HG03103 (cell line): Measurements from ENCODE around the gene CDC14B.
A peak's percentile ranks its signal among the peaks of the same experiment; 100 is the strongest.

Experiments used
- ATAC-seq: cut with Tn5 transposase; IDR thresholded peaks from one replicate; pipeline ENCODE4 v1.9.1; 2021; ENCODE audit warnings: low read depth; ENCODE audit not compliant: unreplicated experiment

CDC14B gene

GRCh38 chr9:96489482-96489979 lies 130.1 kb downstream of the CDC14B start:
- ATAC-seq: no peak

DNA sequence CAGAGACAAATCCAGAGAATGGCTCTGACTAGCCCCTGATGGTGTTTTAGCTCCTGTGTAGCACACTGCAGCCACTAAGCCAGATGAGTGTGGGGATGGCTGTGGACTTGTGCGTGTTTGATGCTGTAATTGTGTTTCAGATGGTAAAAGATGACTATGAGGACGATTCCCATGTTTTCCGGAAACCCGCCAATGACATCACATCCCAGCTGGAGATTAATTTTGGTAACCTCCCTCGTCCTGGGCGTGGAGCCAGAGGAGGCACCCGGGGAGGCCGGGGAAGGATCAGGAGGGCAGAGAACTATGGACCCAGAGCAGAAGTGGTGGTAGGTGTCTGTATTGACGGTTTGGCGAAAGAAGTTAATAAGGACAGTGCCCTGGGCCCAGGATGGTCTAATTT lies 131.7 kb downstream of the CDC14B start:
- ATAC-seq: no peak

DNA sequence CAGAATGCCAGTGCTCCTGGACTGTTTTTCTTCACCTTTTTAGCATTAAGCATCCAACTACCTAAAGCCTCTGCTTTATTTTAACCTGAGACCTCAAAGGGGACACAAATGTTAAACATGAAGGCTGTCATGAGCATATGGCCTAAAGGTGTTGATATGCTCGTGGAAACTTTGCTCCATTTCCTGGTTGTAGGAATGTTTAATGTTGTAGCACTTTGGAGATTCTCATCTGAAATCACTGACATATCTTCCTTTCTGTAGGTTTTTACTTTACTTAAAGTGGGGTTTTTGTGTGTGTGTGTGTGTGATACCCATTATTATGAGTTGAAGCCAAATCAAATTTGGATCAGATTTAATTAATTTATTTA lies 132.6 kb downstream of the CDC14B start:
- no peak for ATAC-seq

GRCh38 chr9:96486386-96487028 lies 133.1 kb downstream of the CDC14B start:
- no peak for ATAC-seq

DNA sequence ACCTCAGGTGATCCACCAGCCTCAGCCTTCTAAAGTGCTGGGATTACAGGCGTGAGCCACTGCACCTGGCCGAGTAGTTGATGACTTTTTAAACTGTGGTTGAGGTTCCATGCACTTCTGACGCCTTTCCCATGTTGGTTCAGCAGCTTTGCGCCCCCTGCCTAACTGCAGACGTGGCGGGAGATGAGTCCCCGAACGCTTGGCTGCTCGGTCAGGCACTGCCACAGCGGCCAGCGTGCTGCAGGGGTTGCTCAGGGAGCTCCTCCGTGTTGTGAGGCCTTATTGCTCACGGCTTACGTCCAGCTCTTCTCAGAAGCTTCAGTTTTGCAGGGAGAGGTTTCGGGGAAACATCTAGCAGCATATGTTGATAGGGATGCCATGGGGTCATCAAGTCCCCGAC lies 134.4 kb downstream of the CDC14B start:
- no peak for ATAC-seq

DNA sequence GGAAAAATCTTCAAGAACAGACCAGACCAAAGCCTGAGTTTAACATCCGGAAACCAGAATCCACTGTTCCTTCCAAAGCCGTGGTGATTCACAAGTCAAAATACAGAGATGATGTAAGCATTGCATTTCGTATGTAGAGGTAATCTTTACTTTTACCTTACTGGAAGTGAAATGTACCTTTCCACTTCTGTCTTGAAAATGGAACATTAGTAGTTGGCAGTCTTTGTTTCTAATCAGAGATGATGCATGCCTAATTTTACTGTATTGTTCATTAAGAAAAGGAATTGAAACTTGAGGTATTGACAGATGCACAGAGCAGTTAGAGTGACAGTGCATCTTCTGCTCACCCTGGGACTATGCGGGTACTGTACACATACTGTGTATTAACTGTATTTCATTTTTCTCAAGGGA lies 135.1 kb downstream of the CDC14B start:
- peak; percentile 92 for ATAC-seq

DNA sequence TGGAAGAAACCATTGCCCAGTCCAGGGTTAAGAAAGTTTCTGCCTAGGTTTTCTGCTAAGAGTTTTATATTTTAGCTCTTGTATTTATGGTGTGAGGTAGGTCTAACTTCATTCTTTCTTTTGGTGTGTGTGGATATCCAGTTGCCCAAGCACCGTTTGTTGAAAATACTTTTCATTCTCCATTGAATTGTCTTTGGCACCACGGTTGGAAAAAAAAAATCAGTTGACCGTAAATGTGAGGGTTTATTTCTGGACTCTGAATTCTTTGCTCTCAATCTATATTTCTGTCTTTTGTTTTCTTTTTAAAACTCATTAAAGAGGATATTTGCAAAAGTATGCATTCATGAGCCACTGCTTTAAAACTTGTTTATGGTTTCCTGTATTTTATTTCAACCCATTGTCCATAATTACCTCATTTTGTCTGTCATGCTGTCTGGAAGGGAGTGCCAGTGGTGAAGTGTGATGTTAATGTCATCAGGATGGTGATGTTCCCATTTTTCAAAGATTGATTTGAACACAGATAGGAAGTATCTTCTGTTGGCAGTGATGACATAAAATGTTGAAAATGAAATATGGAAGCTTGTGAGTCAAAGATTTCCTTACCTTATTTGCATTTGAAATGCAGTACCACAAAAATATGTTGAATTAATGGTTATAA lies 135.8 kb downstream of the CDC14B start:
- ATAC-seq: no peak

- ATAC-seq: no peak
Measured at GRCh38 chr9:96483197-96483596, 136.4 kb downstream of the CDC14B start.

DNA sequence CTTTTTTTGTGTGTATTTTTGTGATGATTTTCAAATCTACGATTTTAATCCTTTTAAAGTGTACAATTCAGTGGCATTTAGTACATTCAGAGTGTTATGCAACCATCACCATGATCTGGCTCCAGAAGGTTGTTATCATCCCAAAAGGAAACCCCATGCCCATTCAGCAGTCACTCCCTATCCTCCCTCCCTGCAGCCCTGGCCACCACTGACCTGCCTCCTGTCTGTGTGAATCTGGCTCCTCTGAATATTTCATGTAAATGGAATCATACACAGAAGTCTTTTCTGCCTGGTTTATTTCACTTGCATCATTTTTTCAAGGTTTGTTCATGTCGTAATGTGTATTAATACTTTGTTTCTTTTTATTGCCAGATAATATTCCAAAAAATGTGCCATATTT lies 137.2 kb downstream of the CDC14B start:
- no peak for ATAC-seq

DNA sequence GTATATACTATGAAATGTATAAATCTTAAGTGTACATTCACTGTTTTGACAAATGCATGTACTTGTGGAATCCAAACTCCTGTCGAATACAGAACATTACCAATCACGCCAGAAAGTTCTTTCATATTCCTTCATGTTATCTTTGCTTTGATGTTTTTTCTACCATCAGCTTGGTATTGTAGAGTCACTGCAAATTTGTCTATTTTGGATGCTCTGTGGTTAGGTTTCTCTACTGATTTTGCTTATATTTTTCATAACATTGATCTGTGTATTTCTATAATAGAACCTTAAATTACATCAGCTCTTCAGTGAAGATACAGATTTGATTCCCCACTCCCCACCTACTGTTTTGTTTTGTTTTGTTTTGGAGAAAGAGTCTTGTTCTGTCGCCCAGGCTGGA lies 138.9 kb downstream of the CDC14B start:
- ATAC-seq: no peak

- peak; percentile 72 for ATAC-seq
Measured at GRCh38 chr9:96478829-96479371, 140.7 kb downstream of the CDC14B start.

DNA sequence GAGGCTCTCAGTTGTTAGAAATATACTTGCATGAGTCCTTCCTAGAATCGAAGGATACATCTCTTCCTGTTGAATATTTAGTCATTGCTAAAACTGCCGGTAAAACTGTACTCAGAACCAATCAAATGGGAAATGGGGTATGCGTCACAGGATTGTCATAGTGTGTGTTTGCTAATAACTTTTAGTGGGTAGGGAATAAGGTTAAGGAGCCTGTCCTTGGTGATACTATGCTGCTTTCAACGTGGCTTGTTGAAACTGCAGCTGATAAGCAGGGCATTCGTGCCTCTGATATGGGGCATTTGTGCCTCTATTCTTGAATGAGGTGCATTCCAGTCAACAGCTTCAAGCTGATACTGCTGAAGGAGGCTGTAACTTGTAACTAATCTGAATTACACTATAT lies 143.1 kb downstream of the CDC14B start:
- ATAC-seq: no peak

DNA sequence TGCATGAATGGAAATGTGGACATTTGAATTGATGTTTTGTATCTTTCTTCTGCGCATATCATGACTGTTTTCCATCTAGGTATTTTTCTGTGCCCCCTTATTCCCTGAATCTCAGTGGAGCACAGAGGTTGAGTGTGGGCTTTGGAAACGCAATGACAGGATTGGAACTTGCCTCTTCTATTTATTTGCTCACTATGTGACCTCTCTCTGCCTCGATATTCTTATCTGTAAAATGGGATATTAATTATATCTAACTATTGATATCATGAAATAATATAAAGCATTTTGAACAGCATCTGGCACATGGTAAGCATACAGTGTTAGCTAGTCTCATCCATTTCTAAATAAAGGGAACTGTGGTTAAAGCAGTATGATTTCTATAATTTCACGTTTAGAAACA lies 143.6 kb downstream of the CDC14B start:
- ATAC-seq: no peak

DNA sequence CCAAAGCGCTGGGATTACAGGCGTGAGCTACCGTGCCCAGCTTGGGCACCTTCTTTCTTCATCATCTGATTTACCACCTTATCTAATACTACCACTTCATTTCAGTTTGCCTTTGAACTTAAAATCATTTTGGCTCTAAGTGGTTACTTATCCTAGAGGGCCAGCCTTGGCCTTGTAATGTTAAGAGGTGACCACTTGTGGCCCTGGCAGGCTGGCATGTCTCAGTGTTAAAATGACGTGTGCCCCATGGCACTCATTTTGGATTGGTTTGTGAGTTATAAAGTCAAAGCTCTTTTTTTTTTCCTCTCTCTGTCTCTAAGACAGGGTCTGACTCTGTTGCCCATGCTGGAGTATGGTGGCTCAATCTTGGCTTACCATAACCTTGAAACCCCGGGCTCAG lies 151.9 kb downstream of the CDC14B start:
- no peak for ATAC-seq

DNA sequence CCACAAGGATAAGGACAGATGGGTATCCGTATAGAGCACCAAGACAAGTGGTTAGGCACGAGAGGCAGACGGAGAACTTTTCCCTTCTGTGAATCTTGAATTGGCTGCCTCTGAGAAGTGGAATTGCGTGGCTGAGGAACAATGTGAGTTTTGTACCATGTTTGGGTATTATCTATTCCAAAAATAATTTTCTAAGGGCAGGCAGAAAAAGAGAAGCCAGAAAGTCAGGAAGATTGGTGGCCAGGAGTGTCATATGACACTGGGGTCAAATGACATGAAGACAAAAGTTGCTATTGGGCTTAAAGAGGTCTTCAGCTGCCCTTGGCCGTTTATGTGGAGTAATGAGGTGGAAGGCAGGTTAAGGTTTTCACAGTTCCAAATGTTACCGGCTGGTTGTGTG lies 155.2 kb downstream of the CDC14B start:
- no peak for ATAC-seq

DNA sequence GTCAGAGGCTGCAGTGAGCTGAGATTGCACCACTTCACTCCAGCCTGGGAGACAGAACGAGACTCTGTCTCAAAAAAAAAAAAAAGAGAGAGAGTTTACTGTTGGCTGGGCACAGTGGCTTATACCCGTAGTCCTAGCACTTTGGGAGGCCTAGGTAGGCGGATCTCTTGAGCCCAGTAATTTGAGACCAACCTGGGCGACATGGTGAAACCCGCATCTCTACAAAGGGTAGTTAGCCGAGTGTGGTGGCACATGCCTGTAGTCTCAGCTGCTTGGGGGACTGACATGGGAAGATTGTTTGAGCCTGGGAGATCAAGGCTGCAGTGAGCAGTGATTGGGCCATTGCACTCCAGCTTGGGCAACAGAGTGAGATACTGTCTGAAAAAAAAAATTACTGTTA lies 157.1 kb downstream of the CDC14B start:
- no peak for ATAC-seq

GRCh38 chr9:96461336-96461735 lies 158.3 kb downstream of the CDC14B start:
- ATAC-seq: no peak

- no peak for ATAC-seq
Measured at GRCh38 chr9:96460882-96461281, 158.8 kb downstream of the CDC14B start.

- no peak for ATAC-seq
Measured at GRCh38 chr9:96460470-96460869, 159.2 kb downstream of the CDC14B start.

- ATAC-seq: no peak
Measured at GRCh38 chr9:96459268-96460007, 160.2 kb downstream of the CDC14B start.

DNA sequence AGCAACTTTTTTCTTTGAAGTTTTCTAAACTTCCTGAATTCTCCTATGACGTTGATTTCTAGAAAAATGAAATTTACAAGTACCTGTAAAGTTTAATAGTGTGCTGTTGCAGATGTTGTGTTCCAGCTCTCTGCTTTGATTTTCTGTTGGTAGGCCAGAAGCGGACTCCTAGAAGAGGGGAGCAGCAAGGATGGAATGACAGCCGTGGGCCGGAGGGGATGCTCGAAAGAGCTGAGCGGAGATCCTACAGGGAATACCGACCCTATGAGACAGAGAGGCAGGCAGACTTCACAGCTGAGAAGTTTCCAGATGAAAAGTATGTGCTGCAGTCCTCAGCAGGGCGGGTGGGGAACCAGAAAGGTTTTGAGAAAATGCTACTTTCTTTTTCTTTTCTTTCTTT lies 161.4 kb downstream of the CDC14B start:
- no peak for ATAC-seq
